HCT116 (cell line): ENCODE data around the gene ESRRA. TPM values are rescaled to one million over a fixed set of nuclear protein-coding genes. Genes with fewer than 3 reads are reported as not detected.

Experiments
- ATAC-seq: fragments of 200-7000 bp; cut with Tn5 transposase; 2 replicates; pipeline ENCODE4 v1.9.1; 2020; ENCODE audit warnings: mild to moderate bottlenecking, moderate library complexity
- BruUV-seq: library from RNA; stranded (reverse); fragments of 400-500 nt; replicated peaks from 2 replicates; lab custom pipeline; 2021; lab: Mats Ljungman, UMichigan
- CTCF ChIA-PET: fragments of 300-600 bp; sonication (Branson Sonifier 250); formaldehyde crosslinking; loops from one replicate; lab custom pipeline; 2021; ENCODE audit warnings: antibody characterized with exemption; lab: Charles Lee
- POLR2A ChIA-PET: fragments of 300-600, 350-600 bp; sonication (Branson Sonifier 250); formaldehyde crosslinking; loops from one replicate; lab custom pipeline; 2021; ENCODE audit warnings: antibody characterized with exemption; lab: Charles Lee
- RAD21 ChIA-PET, 2 experiments: fragments of 300-600 bp; sonication (Branson Sonifier 250); formaldehyde crosslinking; loops; one replicate each; lab custom pipeline; 2023; ENCODE audit warnings: low total read pairs in 2 of 2; ENCODE audit not compliant: uncharacterized antibody in 2 of 2, unreplicated experiment in 2 of 2, low non-redundant PET in 1 of 2; lab: Charles Lee
- DNase-seq: peaks from one replicate; pipeline ENCODE4 v3.0.0-alpha.2; 2010; ENCODE audit warnings: low read depth, low spot score
- H2AFZ ChIP-seq: fragments of 200-600 bp; shearing (Covaris generic), sonication (generic); 2 replicates; pipeline ENCODE4 v1.6.1; 2017; ENCODE audit warnings: low read depth, mixed run types, mixed read lengths, antibody characterized with exemption, low read length; ENCODE audit not compliant: poor library complexity, severe bottlenecking
- H3K27ac ChIP-seq: 2 replicates; pipeline ENCODE4 v1.5.1; 2012; ENCODE audit warnings: low read depth, low read length
- H3K27me3 ChIP-seq: fragments of 200-600 bp; sonication (generic); 2 replicates; pipeline ENCODE4 v1.6.1; 2016; ENCODE audit warnings: mixed run types, low read length, mixed read lengths; ENCODE audit not compliant: insufficient read depth
- H3K36me3 ChIP-seq, 2 experiments: fragments of 200-500 bp in 1 of 2; fragments of 200-600 bp in 1 of 2; sonication (Bioruptor generic) in 1 of 2; sonication (generic) in 1 of 2; 2 replicates each; pipeline versions ENCODE4 v1.5.1 to v1.6.1; 2014 to 2016; ENCODE audit warnings: low read length in 2 of 2, inconsistent platforms in 1 of 2, mixed read lengths in 1 of 2, mixed run types in 1 of 2; ENCODE audit not compliant: insufficient read depth in 2 of 2, control insufficient read depth in 1 of 2
- H3K4me1 ChIP-seq, 2 experiments: fragments of 200-600 bp in 1 of 2; sonication (generic) in 1 of 2; 2 replicates each; pipeline versions ENCODE4 v1.5.1 to v1.6.1; 2012 to 2017; ENCODE audit warnings: low read length in 2 of 2, inconsistent platforms in 1 of 2, mild to moderate bottlenecking in 1 of 2, mixed read lengths in 1 of 2, mixed run types in 1 of 2, moderate library complexity in 1 of 2; ENCODE audit not compliant: insufficient read depth in 2 of 2, control insufficient read depth in 1 of 2
- H3K4me2 ChIP-seq: fragments of 200-600 bp; sonication (generic); 2 replicates; pipeline ENCODE4 v1.6.1; 2017; ENCODE audit warnings: mixed run types, low read length, mixed read lengths
- H3K4me3 ChIP-seq, 2 experiments: fragments of 200-600 bp in 1 of 2; sonication (generic) in 1 of 2; replicated peaks in 1 of 2; 2 replicates each; pipeline ENCODE4 v1.5.1; 2011 to 2016; ENCODE audit warnings: low read length in 2 of 2, control low read depth in 1 of 2, low read depth in 1 of 2, mild to moderate bottlenecking in 1 of 2, mixed read lengths in 1 of 2, mixed run types in 1 of 2
- H3K79me2 ChIP-seq: fragments of 200-600 bp; sonication (generic); 2 replicates; pipeline ENCODE4 v1.6.1; 2017; ENCODE audit warnings: mild to moderate bottlenecking, mixed run types, low read length, moderate library complexity, mixed read lengths; ENCODE audit not compliant: insufficient read depth
- H3K9ac ChIP-seq: fragments of 200-600 bp; sonication (generic); 2 replicates; pipeline ENCODE4 v1.6.1; 2016; ENCODE audit warnings: low read length, mixed read lengths
- H3K9me2 ChIP-seq: fragments of 200-600 bp; sonication (generic), shearing (Covaris generic); 2 replicates; pipeline ENCODE4 v1.6.1; 2017; ENCODE audit warnings: mixed run types, mild to moderate bottlenecking, moderate library complexity; ENCODE audit not compliant: insufficient read depth
- H3K9me3 ChIP-seq, 2 experiments: fragments of 200-500 bp in 1 of 2; fragments of 200-600 bp in 1 of 2; sonication (Bioruptor generic) in 1 of 2; sonication (generic) in 1 of 2; 2 replicates each; pipeline ENCODE4 v1.6.1; 2014 to 2017; ENCODE audit warnings: low read length in 2 of 2, mixed read lengths in 2 of 2, inconsistent platforms in 1 of 2, low read depth in 1 of 2, mild to moderate bottlenecking in 1 of 2, mixed run types in 1 of 2, moderate library complexity in 1 of 2; ENCODE audit not compliant: control insufficient read depth in 1 of 2, insufficient read depth in 1 of 2
- H4K20me1 ChIP-seq: fragments of 200-600 bp; sonication (generic), shearing (Covaris generic); 2 replicates; pipeline ENCODE4 v1.6.1; 2017; ENCODE audit warnings: mixed run types, mild to moderate bottlenecking, moderate library complexity; ENCODE audit not compliant: insufficient read depth
- ELF1 ChIP-seq: IDR thresholded peaks from 2 replicates; pipeline ENCODE4 v1.6.1; 2012; ENCODE audit warnings: low read depth, borderline replicate concordance
- JUND ChIP-seq: IDR thresholded peaks from 2 replicates; pipeline ENCODE4 v1.6.1; 2012
- RAD21 ChIP-seq: IDR thresholded peaks from 2 replicates; pipeline ENCODE4 v1.6.1; 2012; ENCODE audit warnings: low read depth, mild to moderate bottlenecking
- SIN3A ChIP-seq: IDR thresholded peaks from 2 replicates; pipeline ENCODE4 v1.6.1; 2012; ENCODE audit warnings: low read depth
- SP1 ChIP-seq: IDR thresholded peaks from 2 replicates; pipeline ENCODE4 v1.6.1; 2012; ENCODE audit warnings: low read depth
- TCF7L2 ChIP-seq: IDR thresholded peaks from 2 replicates; pipeline ENCODE4 v1.7.0; 2011; ENCODE audit warnings: borderline replicate concordance, inconsistent platforms; ENCODE audit not compliant: insufficient read depth, insufficient read length; ENCODE audit errors: extremely low read depth
- intact Hi-C: fragments of 100-400 bp; cut with micrococcal nuclease; formaldehyde crosslinking; loops from 2 replicates; pipeline ENCODE4 v1.10.0; 2022
- total RNA-seq: library from RNA; stranded (reverse); gene quantifications from one replicate; pipeline ENCODE4 v1.2.1, GENCODE V29; 2021; ENCODE audit not compliant: unreplicated experiment

ESRRA gene
- total RNA-seq, 1 experiment from 2014 or later, result 62.7 TPM

DNA sequence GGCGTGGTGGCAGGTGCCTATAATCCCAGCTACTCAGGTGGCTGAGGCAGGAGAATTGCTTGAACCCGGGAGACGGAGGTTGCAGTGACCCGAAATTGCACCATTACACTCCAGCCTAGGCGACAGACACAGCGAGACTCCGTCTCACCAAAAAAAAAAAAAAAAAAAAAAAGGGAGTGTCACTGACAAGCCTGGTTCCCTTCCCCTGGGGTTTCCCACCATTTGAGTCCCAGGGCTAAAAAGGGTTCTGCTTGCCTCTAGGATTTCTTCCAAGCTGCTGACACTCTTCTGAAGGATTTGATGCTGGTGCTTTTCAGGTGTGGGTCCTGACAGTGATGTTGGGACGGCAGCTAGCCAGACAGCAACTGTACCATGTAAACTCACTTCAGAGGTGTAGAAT lies 33.4 kb downstream of the ESRRA start:
- ChIA-PET CTCF (interaction anchor here (1.6 kb wide), 1 partner anchor 16 kb away, joined by 5 read pairs; no protein-coding TSS in a partner anchor), POLR2A (interaction anchor here (1.0 kb wide), 1 partner anchor 16 kb away, joined by 4 read pairs; no protein-coding TSS in a partner anchor), RAD21 (no interaction called here)
- no peaks in the 10 kb centered on the region for H3K9me2 ChIP-seq
- no peak for TF ChIP-seq SP1
- TF ChIP-seq SIN3A, result no peak
- no peak for TF ChIP-seq RAD21
- no peak for TF ChIP-seq ELF1
- TF ChIP-seq JUND, result no peak
- no peaks in the 10 kb centered on the region for H3K36me3 ChIP-seq
- intact Hi-C loops, result no loop called here
- no TSS peak for BruUV-seq
- H3K9me3 ChIP-seq, result no peaks in the 10 kb centered on the region
- no peaks in the 10 kb centered on the region for H3K79me2 ChIP-seq
- H3K9ac ChIP-seq, result no peak overlapping the region
- DNase-seq (no peak), ATAC-seq (no peak)
- no peak overlapping the region for H3K4me2 ChIP-seq
- no peak overlapping the region for H2AFZ ChIP-seq
- H3K4me3 ChIP-seq, result no peak overlapping the region
- H3K27me3 ChIP-seq, result no peaks in the 10 kb centered on the region
- H3K4me1 ChIP-seq, result peaks cover 26 to 54% of the 10 kb centered on the region in 2 experiments
- H4K20me1 ChIP-seq, result no peaks in the 10 kb centered on the region
- no peak overlapping the region for H3K27ac ChIP-seq

DNA sequence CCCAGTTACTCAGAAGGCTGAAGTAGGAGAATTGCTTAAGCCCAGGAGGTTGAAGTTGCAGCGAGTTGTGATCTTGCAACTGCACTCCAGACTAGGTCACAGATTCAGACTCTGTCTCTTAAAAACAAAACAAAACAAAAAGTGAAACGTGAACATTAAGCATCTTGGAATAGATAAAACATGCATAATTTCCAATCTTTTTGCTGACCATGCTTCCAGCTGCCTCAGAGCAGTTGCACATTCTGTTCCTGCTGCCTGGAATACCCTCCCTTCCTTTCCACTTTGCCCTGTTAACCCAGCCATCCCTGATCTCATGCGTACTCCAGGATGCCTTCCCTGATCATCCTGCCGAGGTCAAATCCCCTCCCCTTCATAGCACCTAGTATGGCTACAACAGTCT lies 34.0 kb downstream of the ESRRA start:
- POLR2A ChIA-PET, result interaction anchor here (1.0 kb wide), 1 partner anchor 16 kb away, joined by 4 read pairs; no protein-coding TSS in a partner anchor
- intact Hi-C loops, result no loop called here
- Histone ChIP-seq H4K20me1 (no peaks in the 10 kb centered on the region), H3K4me2 (no peak overlapping the region)
- TF ChIP-seq TCF7L2, result no peak
- TF ChIP-seq, all 23 proteins: peak for 0
- Histone ChIP-seq H3K36me3 (no peaks in the 10 kb centered on the region), H3K4me1 (peaks cover 26 to 52% of the 10 kb centered on the region in 2 experiments), H3K9me2 (no peaks in the 10 kb centered on the region), H3K79me2 (no peaks in the 10 kb centered on the region), H3K27ac (no peak overlapping the region), H3K9ac (no peak overlapping the region), H3K27me3 (no peaks in the 10 kb centered on the region), H3K9me3 (no peaks in the 10 kb centered on the region), H3K4me3 (no peak overlapping the region), H2AFZ (no peak overlapping the region)
- ATAC-seq (no peak), DNase-seq (no peak)
- RAD21 ChIA-PET, result no interaction called here
- BruUV-seq, result no TSS peak
- CTCF ChIA-PET, result no interaction called here
